Right lobe of liver (tissue), 6 donors: Measurements from ENCODE around the gene FBXO47. TPM values are rescaled to one million over a fixed set of nuclear protein-coding genes. Genes with fewer than 3 reads are reported as not detected.

Experiments used
- ATAC-seq, 4 donors: fragments of 200-7000 bp; cut with Tn5 transposase; one replicate each; pipeline ENCODE4 v1.9.1; 2020; ENCODE audit warnings: mild to moderate bottlenecking in 4 of 4, moderate library complexity in 4 of 4
- DNase-seq, 3 donors: peaks; one replicate each; pipeline ENCODE4 v3.0.0-alpha.2; 2020
- H3K27ac ChIP-seq, 3 donors: fragments of 200-600 bp; one replicate each; pipeline ENCODE4 v1.8.0; 2022
- H3K27me3 ChIP-seq, 2 donors: fragments of 200-600 bp; one replicate each; pipeline ENCODE4 v1.8.0; 2022
- H3K36me3 ChIP-seq, 4 donors: fragments of 200-600 bp; sonication (generic) in 1 of 4; one replicate each; pipeline versions ENCODE4 v1.5.1 to v1.8.0; 2017 to 2022; ENCODE audit warnings: control low read depth in 1 of 4
- H3K4me1 ChIP-seq, 4 donors: fragments of 200-600 bp; sonication (generic) in 1 of 4; one replicate each; pipeline versions ENCODE4 v1.5.1 to v1.8.0; 2017 to 2022; ENCODE audit warnings: control low read depth in 1 of 4
- H3K4me3 ChIP-seq, 3 donors: fragments of 200-600 bp; one replicate each; pipeline ENCODE4 v1.8.0; 2022
- H3K9me3 ChIP-seq, 4 donors: fragments of 200-600 bp; sonication (generic) in 1 of 4; one replicate each; pipeline versions ENCODE4 v1.5.1 to v1.8.0; 2017 to 2022; ENCODE audit warnings: control low read depth in 1 of 4
- CTCF ChIP-seq, 4 donors: fragments of 200-600 bp in 3 of 4; fragments of 450-650 bp in 1 of 4; IDR thresholded peaks; one replicate each; pipeline versions ENCODE4 v1.5.1 to v1.8.0; 2016 to 2022; ENCODE audit warnings: antibody characterized with exemption in 4 of 4, mild to moderate bottlenecking in 2 of 4
- POLR2A ChIP-seq: fragments of 450-650 bp; IDR thresholded peaks from one replicate; pipeline ENCODE4 v1.6.1; 2017; ENCODE audit warnings: antibody characterized with exemption, mild to moderate bottlenecking
- WGBS: methylation state at CpG from one replicate; pipeline ENCODE4 v1.1.6; 2018; ENCODE audit warnings: low coverage, low lambda C conversion rate; ENCODE audit not compliant: insufficient coverage; ENCODE audit errors: missing lambda C conversion rate; 5-methylcytosine and 5-hydroxymethylcytosine counted together
- intact Hi-C, 2 donors: fragments of 100-400 bp; cut with DNase I; formaldehyde crosslinking; loops; one replicate each; pipeline versions ENCODE4 v1.11.2 to v1.14.1; 2022
- long read RNA-seq: library from polyadenylated mRNA; unstranded; transcript quantifications from one replicate; pipeline ENCODE4 v2.0.0, GENCODE V29; 2019
- total RNA-seq, 6 experiments: library from RNA; depleted of rRNA in 2 of 6; stranded (reverse); fragments of >200 nt in 2 of 6; fragmentation: NEBNext Ultra II Directional in 3 of 6; extraction: Animal tissue kit (Norgen Biotek cat#: 25700) in 3 of 6; gene quantifications; one replicate each; pipeline versions ENCODE4 v1.1.0 to v1.2.4, GENCODE V29; 2016 to 2023
- donor health status: DM: no; HTN: yes; CAD: no.
- donor health status: DM: no; HTN: no; CAD: no.
- donor health status: DM: no; HTN: no; CAD: no.
- donor health status: DM: no; HTN: yes; CAD: no.
- donor health status: DM: no; HTN: yes; CAD: no.

The FBXO47 gene
- not detected for total RNA-seq
- long read RNA-seq: 0 reads

- DNase-seq: peak; percentile 87 to 93 (median 90)
- Histone ChIP-seq H3K36me3 (no peaks in the 10 kb centered on the region), H3K9me3 (no peaks in the 10 kb centered on the region), H3K27ac (peak within 1 kb of the TSS; percentile 69 to 85 (median 79)), H3K4me3 (peak within 1 kb of the TSS; percentile 25 to 46 (median 39)), H3K27me3 (no peaks in the 10 kb centered on the region), H3K4me1 (no peaks in the 10 kb centered on the region)
- TF ChIP-seq CTCF (IDR thresholded peaks at IDR 0.05) (peak in 1 of 4 donors; percentile 5), POLR2A (peak; percentile 40)
- ATAC-seq: peak; percentile 99
- intact Hi-C loops: no loop called here
- WGBS: 4% methylated on average over 5 of the region's 21 CpGs
These were observed at the start of gene FBXO47 for GRCh38 chr17:38967290-38967738. FBXO47 (minus strand) TSS chr17:38967403; CDS start chr17:38963025, 4,378 bp downstream.

DNA sequence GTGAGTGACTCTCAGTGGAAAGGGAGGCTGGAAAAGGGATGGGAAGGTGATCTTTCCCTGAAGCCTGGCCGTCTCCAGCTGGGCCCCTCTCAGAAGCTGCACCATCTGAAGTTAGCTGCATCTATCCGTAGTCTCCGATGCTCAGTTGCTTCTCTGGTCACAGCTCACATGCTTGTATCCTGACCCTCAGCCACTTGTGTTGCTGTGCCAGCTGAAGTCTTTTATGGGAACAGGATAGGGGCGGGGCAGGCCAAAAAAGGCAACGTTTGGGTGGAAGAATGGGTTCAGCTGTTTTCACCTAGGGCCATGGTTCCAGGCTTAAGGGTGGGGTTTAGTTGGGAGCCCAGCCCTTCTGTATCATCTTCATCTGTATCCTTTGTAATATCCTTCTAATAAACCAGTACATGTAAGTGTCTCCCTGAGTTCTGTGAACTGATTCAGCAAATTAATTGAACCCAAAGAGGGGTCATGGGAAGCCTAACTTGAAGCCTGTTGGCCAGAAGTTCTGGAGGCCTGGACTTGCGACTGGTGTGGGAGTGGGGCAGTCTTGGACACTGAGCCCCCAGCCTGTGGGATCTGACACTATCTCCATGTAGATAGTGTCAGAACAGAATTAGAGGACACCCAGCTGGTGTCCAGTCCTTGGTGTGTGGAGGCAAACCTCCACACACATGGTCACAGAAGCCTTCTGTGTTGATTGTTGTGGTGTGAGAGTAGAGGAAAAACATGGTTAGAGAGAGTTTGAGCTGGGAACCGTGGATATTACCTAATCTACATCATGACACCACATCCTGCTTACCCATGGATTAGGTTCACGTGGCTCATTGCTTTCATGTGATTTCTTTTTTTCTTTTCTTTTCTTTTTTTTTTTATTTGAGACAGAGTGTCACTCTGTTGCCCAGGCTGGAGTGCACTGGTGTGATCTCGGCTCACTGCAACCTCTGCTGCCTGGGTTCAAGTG lies 49.3 kb upstream of the FBXO47 start:
- TF ChIP-seq CTCF (IDR thresholded peaks at IDR 0.05): no peak
- no peak for TF ChIP-seq POLR2A
- Histone ChIP-seq H3K27me3 (no peaks in the 10 kb centered on the region), H3K4me3 (no peak overlapping the region), H3K4me1 (peaks cover 0 to 4% (median 0%) of the 10 kb centered on the region in 4 donors), H3K9me3 (no peaks in the 10 kb centered on the region), H3K27ac (no peak overlapping the region), H3K36me3 (no peaks in the 10 kb centered on the region)
- 54% methylated on average over 9 of the region's 9 CpGs for WGBS
- DNase-seq (no peak), ATAC-seq (no peak)
- intact Hi-C loops: no loop called here

GRCh38 chr17:39015546-39015935 lies 48.3 kb upstream of the FBXO47 start:
- ATAC-seq (no peak), DNase-seq (no peak)
- H3K4me3 ChIP-seq: no peak overlapping the region
- H3K9me3 ChIP-seq: no peaks in the 10 kb centered on the region
- H3K27me3 ChIP-seq: no peaks in the 10 kb centered on the region
- TF ChIP-seq POLR2A (no peak), CTCF (IDR thresholded peaks at IDR 0.05) (no peak)
- intact Hi-C loops: no loop called here
- no peaks in the 10 kb centered on the region for H3K36me3 ChIP-seq
- 80% methylated on average over 4 of the region's 11 CpGs for WGBS
- H3K27ac ChIP-seq: no peak overlapping the region
- peaks cover 0 to 4% (median 0%) of the 10 kb centered on the region in 4 donors for H3K4me1 ChIP-seq

DNA sequence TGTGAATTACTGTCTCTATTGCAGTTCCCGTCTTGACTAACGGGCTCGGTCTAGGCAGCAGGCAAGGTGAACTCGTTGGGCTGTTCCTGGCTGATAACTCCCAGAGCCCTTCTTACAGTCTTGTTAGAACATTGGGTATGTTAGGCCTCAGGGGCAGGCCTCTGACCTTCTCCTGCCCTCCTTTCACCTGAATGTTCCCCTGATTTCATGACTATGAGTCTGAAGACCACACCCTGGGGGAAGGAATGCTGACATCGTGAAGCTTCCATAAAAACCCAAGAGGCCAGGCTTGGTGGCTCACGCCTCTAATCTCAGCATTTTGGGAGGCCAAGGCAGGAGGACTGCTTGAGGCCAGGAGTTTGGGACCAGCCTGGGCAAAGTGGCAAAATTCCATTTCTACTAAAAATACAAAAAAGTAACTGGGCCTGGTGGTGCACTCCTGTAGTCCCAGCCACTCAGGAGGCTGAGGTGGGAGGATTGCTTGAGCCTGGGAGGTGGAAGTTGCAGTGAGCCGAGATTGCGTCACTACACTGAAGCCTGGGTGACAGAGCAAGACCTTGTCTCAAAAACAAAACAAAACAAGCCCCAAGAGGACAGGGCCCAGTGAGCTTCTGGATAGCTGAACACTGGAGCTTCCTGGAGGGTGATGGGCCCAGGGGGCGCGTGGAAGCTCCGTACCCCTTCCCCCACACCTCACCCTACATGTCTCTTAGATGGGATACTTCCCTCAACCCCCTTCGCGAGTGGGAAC lies 47.8 kb upstream of the FBXO47 start:
- no peaks in the 10 kb centered on the region for H3K27me3 ChIP-seq
- intact Hi-C loops: no loop called here
- H3K27ac ChIP-seq: no peak overlapping the region
- DNase-seq: no peak
- ATAC-seq: peak in 2 of 4 donors; percentile 17 to 40
- WGBS: 57% methylated on average over 6 of the region's 13 CpGs
- peaks cover 0 to 4% (median 0%) of the 10 kb centered on the region in 4 donors for H3K4me1 ChIP-seq
- TF ChIP-seq CTCF (IDR thresholded peaks at IDR 0.05): no peak
- no peak for TF ChIP-seq POLR2A
- no peaks in the 10 kb centered on the region for H3K9me3 ChIP-seq
- no peak overlapping the region for H3K4me3 ChIP-seq
- H3K36me3 ChIP-seq: no peaks in the 10 kb centered on the region
